GM21619 (cell line): Measurements from ENCODE around the gene TRAF2.

Experiments
- ATAC-seq: cut with Tn5 transposase; IDR thresholded peaks from one replicate; pipeline ENCODE4 v1.9.1; 2021; ENCODE audit not compliant: unreplicated experiment

TRAF2 gene

DNA sequence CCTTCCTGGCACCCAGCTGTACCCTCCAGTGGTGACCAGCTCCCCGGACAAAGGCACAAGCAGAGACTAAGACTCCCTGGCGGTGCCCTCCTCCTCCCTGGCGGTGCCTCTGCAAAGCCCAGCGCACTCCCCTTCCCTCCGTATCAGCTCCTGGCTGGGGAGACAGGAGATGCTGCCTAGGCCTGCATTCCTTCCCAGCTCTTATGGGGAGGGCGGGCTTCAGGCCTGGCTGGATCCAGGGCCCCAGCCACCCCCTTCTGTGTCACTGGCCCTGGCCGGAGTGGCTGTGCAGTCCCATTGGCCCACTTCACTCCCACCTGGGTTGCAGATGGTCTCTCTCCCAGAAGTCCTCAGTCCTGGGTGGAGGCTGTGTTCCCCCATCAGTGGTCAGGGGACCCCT, 72.2 kb downstream of the TRAF2 start:
- no peak for ATAC-seq

DNA sequence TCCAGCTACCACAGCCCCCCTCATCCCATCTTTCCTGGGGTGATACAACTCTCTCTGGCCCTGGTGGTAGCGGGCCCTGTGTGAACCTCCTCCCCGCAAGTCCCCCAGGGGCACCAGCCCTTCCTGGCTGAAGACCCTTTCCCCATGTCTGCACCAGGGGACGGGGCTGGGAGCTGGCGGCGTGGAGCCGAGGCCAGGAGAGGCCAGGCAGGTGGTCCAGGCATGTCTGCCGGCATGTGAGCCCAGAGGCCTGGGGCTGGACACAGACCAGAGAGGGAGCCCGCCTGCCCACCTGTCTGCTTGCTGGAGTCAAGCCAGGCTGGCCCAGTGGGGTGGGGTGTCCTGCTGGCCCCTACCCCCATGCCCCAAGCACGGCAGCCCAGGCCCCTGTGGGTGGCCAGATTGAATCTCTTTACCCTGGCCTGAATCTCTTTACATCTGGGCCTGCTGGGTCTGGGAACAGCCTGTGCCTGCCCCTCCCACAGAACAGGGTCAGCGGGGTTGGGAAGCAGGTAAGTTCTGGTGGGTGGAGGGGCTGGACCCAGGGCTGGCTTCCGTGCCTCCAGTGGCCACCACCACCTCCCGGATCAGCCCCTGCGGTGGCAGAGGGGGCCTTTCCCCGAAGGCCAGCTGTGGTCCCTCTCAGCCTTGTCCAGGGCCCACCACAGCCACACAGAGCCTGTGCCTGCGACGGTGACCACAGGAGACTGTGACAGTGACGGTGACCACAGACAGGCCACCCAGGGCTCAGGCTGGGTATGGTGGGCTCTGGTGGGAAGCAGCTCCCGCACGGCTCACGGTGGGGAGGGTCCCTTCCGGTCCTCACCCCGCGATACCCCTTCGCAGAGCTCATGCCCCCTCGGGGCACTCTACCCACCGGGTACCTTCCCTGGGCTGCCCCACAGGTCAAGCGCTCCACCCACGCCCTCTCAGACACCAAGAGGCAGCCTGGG, 72.9 kb downstream of the TRAF2 start:
- ATAC-seq = no peak

DNA sequence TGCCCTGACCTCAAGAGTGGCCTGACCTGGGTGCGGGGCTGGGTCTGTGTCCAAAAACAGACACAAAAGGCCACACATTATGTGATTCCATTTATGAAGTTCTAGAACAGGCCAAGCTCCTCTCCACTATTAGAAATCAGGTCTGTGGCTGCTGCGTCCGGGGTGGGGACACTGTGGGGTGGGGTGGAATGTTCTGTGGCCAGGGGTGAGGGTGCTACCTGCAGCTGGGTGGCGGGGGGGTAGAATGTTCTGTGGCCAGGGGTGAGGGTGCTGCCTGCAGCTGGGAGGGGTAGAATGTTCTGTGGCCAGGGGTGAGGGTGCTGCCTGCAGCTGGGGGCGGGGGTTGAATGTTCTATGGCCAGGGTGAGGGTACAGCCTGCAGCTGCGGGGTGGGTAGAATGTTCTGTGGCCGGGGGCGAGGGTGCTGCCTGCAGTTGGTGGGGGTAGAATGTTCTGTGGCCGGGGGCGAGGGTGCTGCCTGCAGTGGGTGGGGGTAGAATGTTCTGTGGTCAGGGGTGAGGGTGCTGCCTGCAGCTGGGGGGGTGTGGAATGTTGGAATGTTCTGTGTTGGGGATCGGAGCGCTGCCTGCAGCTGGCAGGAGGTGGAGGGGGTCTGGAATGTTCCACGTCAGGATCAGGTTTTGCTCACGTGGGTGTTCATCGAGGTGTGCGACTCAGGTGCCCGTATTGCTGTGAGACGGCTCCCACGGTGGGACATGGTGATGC, 74.1 kb downstream of the TRAF2 start:
- no peak for ATAC-seq

- ATAC-seq = no peak
These were observed 74.6 kb downstream of the TRAF2 start for GRCh38 chr9:136960938-136961275.

DNA sequence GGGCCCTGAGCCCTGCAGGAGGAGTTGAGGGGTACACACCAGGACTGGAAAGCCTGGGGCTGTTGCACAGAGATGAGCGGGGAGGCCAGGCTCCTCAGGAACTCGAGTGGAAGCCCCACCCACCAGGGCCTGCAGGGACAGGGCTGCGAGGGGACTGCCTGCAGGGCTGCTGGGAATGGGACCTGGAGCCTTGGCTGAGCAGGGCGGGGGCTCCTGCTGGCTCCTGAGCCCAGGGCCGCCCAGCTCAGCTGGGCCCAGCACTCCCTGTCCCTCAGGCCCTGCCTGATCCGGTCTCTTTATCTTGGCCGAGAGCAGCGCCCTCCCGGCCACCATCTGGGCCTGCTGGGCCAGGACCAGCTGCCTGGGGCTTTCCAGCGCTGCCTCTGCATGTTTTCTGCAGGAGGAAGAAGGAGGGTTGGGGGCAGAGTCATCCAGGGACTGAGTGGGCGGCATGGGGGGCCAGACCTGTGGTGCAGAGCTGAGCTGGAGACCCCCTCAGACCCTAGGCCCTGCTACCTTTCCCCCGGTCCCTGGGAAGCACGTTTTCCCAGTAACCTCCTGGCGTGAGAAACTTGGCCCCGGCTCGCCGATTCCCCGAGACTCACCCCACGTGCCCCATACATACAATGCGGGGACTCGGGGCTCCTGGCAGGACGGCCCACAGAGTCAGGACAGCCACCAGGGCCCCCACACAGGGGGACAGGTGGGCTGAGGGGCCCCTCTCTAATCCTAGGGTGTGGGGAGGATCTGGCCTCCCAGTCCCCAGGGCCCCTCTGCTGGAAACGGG, 75.2 kb downstream of the TRAF2 start:
- no peak for ATAC-seq

- ATAC-seq = no peak
These were observed 75.8 kb downstream of the TRAF2 start for GRCh38 chr9:136962163-136962562.

- ATAC-seq = no peak
These were observed 76.5 kb downstream of the TRAF2 start for GRCh38 chr9:136962701-136963248.

DNA sequence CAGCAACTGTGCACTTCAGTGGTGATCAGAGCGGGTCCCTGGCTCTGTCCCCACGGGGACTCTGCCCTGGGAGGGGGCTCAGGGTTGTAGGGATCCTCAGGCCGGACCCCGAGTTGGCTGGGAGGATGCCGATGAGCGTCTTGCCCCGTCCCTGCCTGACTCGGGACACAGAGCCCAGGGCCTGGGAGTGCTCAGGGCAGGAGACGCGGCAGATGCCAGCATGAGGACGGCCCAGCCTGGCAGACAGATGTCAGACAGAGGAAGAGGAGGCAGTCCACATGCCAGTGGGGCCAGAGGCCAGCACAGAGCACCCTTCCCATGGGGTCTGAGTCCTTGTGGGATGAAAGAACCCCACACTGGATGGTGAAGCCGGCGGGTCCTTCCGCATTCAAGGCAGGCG, 77.0 kb downstream of the TRAF2 start:
- ATAC-seq = no peak

GRCh38 chr9:136963751-136964150, 77.4 kb downstream of the TRAF2 start:
- ATAC-seq = no peak

GRCh38 chr9:136964171-136964689, 77.9 kb downstream of the TRAF2 start:
- ATAC-seq = no peak

GRCh38 chr9:136964833-136965422, 78.6 kb downstream of the TRAF2 start:
- no peak for ATAC-seq

DNA sequence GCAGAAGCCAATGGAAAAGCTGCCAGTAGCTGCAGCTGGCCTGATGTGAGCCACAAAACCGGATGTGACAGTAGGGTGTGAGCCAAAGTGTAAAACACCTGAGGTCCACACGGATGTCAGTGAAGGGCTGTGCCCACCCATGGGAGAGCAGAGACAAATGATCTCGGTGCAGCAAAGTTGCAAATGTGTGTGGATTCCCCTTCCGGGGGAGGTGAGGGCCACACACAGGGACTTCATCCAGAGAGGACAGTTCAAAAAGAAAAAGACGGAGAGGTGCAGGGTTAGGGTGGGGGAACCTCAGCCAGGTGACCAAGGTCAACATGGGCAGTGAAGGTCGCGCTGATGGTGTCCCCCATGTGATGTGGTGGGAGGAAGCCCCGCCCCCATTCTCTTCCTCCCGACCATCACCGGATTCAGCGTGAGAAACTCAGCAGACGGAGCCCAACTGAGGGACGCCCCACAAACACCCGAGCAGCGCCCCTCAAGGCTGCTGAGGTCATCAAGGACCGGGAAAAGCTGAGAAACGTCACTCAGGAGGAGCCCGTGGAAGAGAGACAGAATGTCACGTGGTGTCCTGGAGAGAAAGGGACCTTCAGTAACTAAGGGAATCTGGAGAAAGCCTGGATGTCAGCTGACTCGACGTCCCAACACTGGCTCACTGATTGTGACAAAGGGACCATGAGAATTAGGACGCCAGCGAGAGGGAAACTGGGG, 79.6 kb downstream of the TRAF2 start:
- ATAC-seq = no peak

GRCh38 chr9:136968333-136969127, 82.2 kb downstream of the TRAF2 start:
- ATAC-seq = no peak

DNA sequence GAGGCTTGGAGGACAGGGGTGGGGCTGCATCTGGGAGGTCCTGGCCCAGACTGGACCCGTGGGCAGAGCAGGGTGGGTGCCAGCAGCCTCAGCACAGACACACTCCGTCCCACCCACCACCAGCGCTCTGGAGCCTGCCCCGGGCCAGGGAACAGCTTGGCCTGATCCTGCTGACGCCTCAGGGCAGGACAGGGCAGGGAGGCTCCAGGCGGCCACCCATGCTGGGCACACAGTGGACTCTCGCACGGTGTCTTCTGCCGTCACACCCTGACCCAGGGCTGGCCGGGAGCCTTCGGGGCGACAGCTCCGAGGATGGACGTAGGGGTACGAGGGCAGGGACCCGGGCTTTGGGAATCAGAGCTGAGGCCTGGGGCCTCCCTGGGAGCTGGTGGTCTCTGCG, 82.8 kb downstream of the TRAF2 start:
- no peak for ATAC-seq

- no peak for ATAC-seq
These were observed 83.5 kb downstream of the TRAF2 start for GRCh38 chr9:136969774-136970173.

- ATAC-seq = no peak
These were observed 84.0 kb downstream of the TRAF2 start for GRCh38 chr9:136970361-136970760.

DNA sequence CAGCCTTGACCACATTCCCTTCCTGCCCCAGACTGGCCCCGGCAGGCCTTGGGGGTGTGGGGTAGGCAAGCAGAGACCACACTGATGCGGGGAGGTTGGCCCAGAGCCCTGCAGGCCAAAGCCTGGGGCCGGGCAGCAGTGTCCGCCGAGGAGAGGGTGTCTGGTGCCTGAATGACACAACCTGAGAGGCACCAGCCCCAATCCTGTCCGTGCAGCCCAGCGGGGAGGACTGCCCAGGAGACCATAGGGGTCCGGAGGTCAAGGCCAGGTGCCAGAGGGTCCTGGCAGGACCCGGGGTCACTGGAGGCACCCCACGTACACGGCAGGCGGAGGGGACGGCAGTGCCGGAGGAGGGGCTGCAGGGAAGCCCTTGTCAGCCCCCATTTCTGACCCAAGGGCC, 85.4 kb downstream of the TRAF2 start:
- ATAC-seq = no peak

DNA sequence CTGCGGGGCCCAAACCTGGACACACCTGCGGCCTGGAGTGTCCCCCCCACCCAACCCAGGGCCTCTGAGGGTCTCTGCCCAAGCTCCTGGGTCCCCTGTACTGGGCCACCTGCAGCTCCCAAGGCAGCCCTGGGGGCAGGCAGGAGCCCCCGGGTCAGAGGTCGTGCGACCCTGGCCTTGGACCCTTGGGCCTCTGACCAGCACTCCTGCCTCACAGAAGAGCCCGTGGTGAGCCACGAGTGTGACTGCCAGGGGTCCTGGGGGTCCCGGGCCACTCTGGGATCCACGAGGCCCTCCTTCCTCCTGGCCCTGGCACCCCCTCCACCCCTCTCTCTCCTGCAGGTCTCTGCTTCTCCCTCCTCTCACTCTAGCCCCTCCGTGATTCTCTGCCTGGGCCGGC, 86.0 kb downstream of the TRAF2 start:
- no peak for ATAC-seq

DNA sequence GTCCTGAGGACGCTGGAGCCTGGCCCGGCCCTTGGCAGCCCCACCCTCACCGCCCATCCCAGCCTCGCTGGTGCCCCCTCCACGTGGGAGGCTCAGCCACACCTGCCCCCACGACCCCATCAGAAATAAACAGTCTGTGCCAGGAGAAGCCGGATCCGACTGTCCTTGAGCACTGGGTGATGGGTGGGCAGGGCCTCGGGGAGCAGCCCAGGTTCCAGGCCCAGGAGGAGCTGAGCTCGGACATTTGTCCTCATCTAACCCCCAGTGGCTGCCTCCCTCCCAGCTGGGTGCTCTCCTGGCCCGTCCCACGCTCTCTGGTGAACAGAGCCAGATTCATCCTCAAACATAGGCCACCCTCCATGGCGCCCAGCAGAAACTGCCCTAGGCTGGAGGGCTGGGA, 86.4 kb downstream of the TRAF2 start:
- no peak for ATAC-seq
